ENCODE measurements around the gene MED12L. TPM values are rescaled to one million over a fixed set of nuclear protein-coding genes. Genes with fewer than 3 reads are reported as not detected.

MED12L gene, protein sequence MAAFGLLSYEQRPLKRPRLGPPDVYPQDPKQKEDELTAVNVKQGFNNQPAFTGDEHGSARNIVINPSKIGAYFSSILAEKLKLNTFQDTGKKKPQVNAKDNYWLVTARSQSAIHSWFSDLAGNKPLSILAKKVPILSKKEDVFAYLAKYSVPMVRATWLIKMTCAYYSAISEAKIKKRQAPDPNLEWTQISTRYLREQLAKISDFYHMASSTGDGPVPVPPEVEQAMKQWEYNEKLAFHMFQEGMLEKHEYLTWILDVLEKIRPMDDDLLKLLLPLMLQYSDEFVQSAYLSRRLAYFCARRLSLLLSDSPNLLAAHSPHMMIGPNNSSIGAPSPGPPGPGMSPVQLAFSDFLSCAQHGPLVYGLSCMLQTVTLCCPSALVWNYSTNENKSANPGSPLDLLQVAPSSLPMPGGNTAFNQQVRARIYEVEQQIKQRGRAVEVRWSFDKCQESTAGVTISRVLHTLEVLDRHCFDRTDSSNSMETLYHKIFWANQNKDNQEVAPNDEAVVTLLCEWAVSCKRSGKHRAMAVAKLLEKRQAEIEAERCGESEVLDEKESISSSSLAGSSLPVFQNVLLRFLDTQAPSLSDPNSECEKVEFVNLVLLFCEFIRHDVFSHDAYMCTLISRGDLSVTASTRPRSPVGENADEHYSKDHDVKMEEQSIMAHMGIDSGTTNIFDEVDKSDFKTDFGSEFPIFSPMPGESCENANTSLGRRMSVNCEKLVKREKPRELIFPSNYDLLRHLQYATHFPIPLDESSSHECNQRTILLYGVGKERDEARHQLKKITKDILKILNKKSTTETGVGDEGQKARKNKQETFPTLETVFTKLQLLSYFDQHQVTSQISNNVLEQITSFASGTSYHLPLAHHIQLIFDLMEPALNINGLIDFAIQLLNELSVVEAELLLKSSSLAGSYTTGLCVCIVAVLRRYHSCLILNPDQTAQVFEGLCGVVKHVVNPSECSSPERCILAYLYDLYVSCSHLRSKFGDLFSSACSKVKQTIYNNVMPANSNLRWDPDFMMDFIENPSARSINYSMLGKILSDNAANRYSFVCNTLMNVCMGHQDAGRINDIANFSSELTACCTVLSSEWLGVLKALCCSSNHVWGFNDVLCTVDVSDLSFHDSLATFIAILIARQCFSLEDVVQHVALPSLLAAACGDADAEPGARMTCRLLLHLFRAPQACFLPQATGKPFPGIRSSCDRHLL (N-terminal part only)
- total RNA-seq = 21.0 TPM

GRCh38 chr3:151085227-151085888 lies at the start of gene MED12L:
Gene MED12L, plus strand, starts transcription at chr3:151085664. Its CDS starts 1,263 bp downstream, at chr3:151086927.

DNA sequence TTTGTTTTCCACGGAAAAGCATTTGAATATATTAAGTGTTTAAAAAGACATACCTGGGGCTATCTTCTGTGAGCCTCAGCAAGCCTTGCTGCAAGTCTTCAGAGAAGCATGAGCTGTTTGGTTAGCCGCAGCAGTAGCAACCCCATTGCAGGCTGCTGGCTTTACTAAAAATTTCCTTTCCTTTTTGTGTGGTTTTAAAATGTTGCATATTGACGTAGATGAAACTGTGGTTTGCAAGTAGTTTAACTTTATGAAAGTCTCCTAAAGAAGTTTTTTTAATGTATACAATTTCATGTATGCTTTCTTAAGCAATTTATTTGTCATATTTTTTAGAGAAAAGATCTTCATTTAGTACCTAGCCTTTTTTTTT lies 117.6 kb downstream of the MED12L start, which contains the start of gene GPR171:
Gene GPR171 (minus strand): TSS at position 166 of the 370 bp plus-strand sequence. CDS start 3,830 bp downstream, outside the sequence.

DNA sequence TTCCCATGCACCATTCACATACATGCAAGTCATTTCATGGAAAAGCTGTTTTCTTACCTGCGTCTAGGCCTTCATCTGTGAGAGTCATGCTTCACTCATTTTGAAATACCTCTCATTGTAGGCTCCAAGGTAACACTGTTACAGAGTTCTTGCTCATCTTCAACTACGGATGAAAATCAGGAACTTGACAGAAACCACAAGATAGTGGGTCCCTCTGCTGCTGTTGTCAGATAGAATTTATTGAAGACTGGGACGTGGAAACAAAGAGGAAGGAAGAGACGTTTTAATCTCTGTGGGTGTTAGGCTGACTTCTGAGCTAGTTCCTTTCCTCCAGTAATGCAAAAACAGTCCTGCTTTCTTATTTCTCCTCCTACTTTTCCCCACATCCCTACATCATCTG lies 192.8 kb downstream of the MED12L start, which contains the start of gene P2RY14:
Gene P2RY14 (minus strand): TSS at position 313 of the 400 bp plus-strand sequence. CDS start 64,226 bp downstream, outside the sequence.

DNA sequence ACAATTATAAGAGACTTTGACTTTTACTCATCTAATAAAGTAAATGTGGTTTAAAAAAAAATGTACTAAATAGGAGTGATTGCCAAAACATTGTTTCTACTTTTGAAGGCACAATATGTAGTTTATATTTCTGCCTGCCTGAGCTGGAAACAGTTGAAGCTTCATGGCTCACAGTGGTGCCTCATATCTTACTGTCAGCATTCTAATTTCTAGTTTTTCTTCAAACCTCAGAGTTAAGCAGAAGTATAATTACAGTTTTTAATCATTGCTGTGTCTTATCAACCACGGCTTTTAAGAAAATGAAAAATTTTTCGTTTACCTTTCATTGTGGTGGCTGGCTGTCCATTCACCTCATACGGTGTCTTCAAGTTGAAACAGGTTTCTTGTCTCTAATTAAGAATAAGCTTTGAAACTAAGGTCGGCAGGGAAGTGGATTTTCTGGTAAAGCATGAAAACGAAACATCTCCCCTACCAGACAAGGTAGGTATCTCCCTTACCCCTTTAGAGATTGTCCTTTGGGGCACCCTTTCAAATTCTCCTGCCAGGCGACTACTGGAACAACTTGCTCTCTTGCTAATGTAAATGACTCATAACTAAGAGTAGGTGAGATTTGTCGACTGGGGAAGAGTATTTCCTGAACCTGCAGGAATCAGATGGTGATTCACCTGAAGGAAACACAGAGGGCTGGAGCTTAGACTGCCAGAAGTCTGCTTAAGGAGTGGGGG lies 231.0 kb downstream of the MED12L start, which contains the start of gene GPR87:
Gene GPR87 (minus strand): TSS at position 554 of the 725 bp plus-strand sequence. CDS start 16,720 bp downstream, outside the sequence.

DNA sequence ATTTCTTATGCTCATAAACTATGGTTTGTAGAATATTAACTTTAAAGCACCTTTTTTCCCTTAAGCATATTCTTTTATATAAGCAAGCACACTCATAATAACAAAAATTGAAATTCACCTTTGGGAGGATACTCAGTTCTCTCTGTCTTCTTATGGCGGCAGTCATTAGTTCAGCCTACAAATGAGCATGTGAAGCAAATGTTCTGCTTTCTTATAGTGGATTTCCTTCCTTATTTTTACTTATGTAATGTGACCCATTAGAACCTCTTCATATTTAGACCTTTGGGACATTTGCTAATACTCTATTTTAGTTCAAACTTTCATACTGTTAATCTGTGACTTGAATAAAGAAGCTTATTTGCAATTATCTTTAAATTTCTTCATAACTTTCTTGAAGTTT lies 243.9 kb downstream of the MED12L start, which contains the start of gene P2RY13:
Gene P2RY13 (minus strand): TSS at position 187 of the 400 bp plus-strand sequence. CDS start 21 bp downstream, at position 166.

GRCh38 chr3:151384741-151385174 lies 299.3 kb downstream of the MED12L start, which contains the start of gene P2RY12:
Gene P2RY12, minus strand, starts transcription at chr3:151384753. Its CDS starts 45,908 bp downstream, at chr3:151338845.

GRCh38 chr3:151460774-151461450 lies 375.4 kb downstream of the MED12L start, which contains the start of gene IGSF10:
Gene IGSF10, minus strand, starts transcription at chr3:151461061. Its CDS starts 2,352 bp downstream, at chr3:151458709.

Small RNA genes within 50 kb of the gene (small RNA-seq; reads per million reads assigned to genes)
- gene RNA5SP145 (ENCODE audit: low replicate concordance) = not detected

Other genes starting within 250 kb of the MED12L start
- not detected for gene MINDY4B, start 180.2 kb upstream of the MED12L start, total RNA-seq
- gene CLRN1, start 112.9 kb upstream of the MED12L start, total RNA-seq = not detected
- not detected for gene GPR171, start 117.6 kb downstream of the MED12L start, total RNA-seq
- gene P2RY14, start 192.9 kb downstream of the MED12L start, total RNA-seq = 0.31 TPM
- gene GPR87, start 231.2 kb downstream of the MED12L start, total RNA-seq = not detected
- gene P2RY13, start 243.9 kb downstream of the MED12L start, total RNA-seq = 2.2 TPM

All from parietal lobe (tissue), 2 donors.